Measurements from ENCODE around the gene PXN.
A peak's percentile ranks its signal among the peaks of the same experiment; 100 is the strongest.
"Not testable (repeated sequence)": the region's sequence is repeated elsewhere in the genome, so short reads cannot be mapped to it uniquely, and the experiment has no call there.

PXN gene

GRCh38 chr12:120261951-120262851, 3.3 kb downstream of the PXN start:
- DNase-seq, result peak; percentile 3

- DNase-seq, result no peak
Observed at GRCh38 chr12:120260607-120261006, 4.9 kb downstream of the PXN start.

- no peak for DNase-seq
Observed at GRCh38 chr12:120259418-120260202, 5.9 kb downstream of the PXN start.

GRCh38 chr12:120258323-120258896, 7.1 kb downstream of the PXN start:
- no peak for DNase-seq

GRCh38 chr12:120257041-120257821, 8.3 kb downstream of the PXN start:
- peak; percentile 41 for DNase-seq

- DNase-seq, result no peak
Observed at GRCh38 chr12:120254809-120255208, 10.7 kb downstream of the PXN start.

GRCh38 chr12:120253313-120253712, 12.2 kb downstream of the PXN start:
- DNase-seq, result not testable (repeated sequence)

GRCh38 chr12:120252071-120252906, 13.2 kb downstream of the PXN start:
- no peak for DNase-seq

GRCh38 chr12:120251364-120252070, 14.0 kb downstream of the PXN start:
- not testable (repeated sequence) for DNase-seq

- DNase-seq, result no peak
Observed at GRCh38 chr12:120249875-120250795, 15.4 kb downstream of the PXN start.

GRCh38 chr12:120249266-120249874, 16.2 kb downstream of the PXN start:
- DNase-seq, result no peak

GRCh38 chr12:120247621-120248030, 17.9 kb downstream of the PXN start:
- DNase-seq, result no peak

GRCh38 chr12:120247183-120247582, 18.3 kb downstream of the PXN start:
- no peak for DNase-seq

- not testable (repeated sequence) for DNase-seq
Observed at GRCh38 chr12:120246705-120247104, 18.8 kb downstream of the PXN start.

- no peak for DNase-seq
Observed at GRCh38 chr12:120242971-120243699, 22.4 kb downstream of the PXN start.

GRCh38 chr12:120242275-120242799, 23.2 kb downstream of the PXN start:
- DNase-seq, result no peak

- DNase-seq, result no peak
Observed at GRCh38 chr12:120241561-120242274, 23.8 kb downstream of the PXN start.

- DNase-seq, result no peak
Observed at GRCh38 chr12:120240495-120240833, 25.1 kb downstream of the PXN start.

All from COR-L47 (cell line).